BE2C (cell line): ENCODE results near the gene SLC20A1. TPM values are rescaled to one million over a fixed set of nuclear protein-coding genes. Genes with fewer than 3 reads are reported as not detected.

Source experiments
- DNase-seq: peaks from one replicate; pipeline ENCODE4 v3.0.0-alpha.2; 2020
- H3K27me3 ChIP-seq: fragments of 250-450 bp; sonication (Bioruptor Pico); 2 replicates; pipeline ENCODE4 v1.5.1; 2020; ENCODE audit warnings: mild to moderate bottlenecking
- H3K36me3 ChIP-seq: fragments of 250-450 bp; sonication (Bioruptor Pico); 2 replicates; pipeline ENCODE4 v1.5.1; 2020; ENCODE audit warnings: mild to moderate bottlenecking
- H3K4me1 ChIP-seq: fragments of 250-450 bp; sonication (Bioruptor Pico); 2 replicates; pipeline ENCODE4 v1.5.1; 2020
- H3K4me3 ChIP-seq: 2 replicates; pipeline ENCODE4 v1.5.1; 2011; ENCODE audit warnings: low read depth, low read length
- H3K9me3 ChIP-seq: fragments of 250-450 bp; sonication (Bioruptor Pico); 2 replicates; pipeline ENCODE4 v1.5.1; 2020
- polyA plus RNA-seq: library from polyadenylated mRNA; unstranded; fragments of >200 nt; gene quantifications from one replicate; pipeline ENCODE4 v1.2.1, GENCODE V29; 2012; ENCODE audit warnings: low read depth, missing spikeins; ENCODE audit not compliant: insufficient read length, insufficient read depth
- TF ChIP-seq, protein P1 (sequence below): IDR thresholded peaks from 2 replicates; pipeline ENCODE4 v1.5.1; 2012; ENCODE audit warnings: mild to moderate bottlenecking, low read depth, low read length

SLC20A1 gene
- polyA plus RNA-seq = 24.0 TPM

DNA sequence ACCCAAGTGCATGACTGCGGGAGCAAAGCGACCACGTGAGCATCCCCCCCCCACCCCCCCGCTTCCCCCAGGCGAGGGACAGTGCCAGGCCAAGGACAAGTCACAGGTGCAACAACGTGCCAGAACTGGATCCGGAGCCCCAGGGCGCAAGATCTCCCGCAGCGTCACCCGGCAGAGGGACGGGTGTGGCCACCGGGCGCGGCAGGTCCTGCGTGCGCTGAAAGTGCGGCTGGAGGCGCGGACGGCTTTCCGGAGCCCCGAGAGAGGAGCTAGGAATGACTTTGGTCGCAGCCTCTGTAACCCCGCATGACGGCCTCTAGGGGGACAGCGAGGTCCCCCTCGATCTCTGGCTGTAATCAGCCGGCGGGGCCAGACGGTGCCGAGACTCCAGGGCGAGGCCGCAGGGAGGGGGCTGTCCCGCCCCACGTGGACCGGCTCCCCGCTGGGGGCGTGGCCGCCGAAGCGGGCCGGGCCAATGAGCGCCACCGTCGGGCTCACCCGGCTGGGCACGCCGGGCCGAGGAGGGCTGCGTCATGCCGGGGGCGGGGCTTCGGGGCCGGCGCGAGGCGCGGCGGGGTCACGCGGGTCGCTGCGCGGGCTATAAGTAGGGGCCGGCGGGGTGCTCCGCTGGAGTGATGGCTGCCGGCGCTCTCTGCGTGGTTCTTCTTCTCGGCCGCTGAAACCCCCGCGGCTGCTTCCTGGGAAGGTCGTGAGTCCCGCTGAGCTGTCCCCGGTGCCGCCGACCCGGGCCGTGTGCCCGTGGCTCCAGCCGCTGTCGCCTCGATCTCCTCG lies at the start of gene SLC20A1:
Gene SLC20A1 (plus strand): TSS at position 630 of the 792 bp plus-strand sequence. CDS start 890 bp downstream, outside the sequence.
- 0 out of 2 replicates have a peak, but pooled peaks cover 4% of the 10 kb centered on the region for H3K4me1 ChIP-seq
- no peaks in the 10 kb centered on the region for H3K27me3 ChIP-seq
- peaks cover 28% of the 10 kb centered on the region for H3K36me3 ChIP-seq
- no peaks in the 10 kb centered on the region for H3K9me3 ChIP-seq
- TF ChIP-seq, protein P1, sequence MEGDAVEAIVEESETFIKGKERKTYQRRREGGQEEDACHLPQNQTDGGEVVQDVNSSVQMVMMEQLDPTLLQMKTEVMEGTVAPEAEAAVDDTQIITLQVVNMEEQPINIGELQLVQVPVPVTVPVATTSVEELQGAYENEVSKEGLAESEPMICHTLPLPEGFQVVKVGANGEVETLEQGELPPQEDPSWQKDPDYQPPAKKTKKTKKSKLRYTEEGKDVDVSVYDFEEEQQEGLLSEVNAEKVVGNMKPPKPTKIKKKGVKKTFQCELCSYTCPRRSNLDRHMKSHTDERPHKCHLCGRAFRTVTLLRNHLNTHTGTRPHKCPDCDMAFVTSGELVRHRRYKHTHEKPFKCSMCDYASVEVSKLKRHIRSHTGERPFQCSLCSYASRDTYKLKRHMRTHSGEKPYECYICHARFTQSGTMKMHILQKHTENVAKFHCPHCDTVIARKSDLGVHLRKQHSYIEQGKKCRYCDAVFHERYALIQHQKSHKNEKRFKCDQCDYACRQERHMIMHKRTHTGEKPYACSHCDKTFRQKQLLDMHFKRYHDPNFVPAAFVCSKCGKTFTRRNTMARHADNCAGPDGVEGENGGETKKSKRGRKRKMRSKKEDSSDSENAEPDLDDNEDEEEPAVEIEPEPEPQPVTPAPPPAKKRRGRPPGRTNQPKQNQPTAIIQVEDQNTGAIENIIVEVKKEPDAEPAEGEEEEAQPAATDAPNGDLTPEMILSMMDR = peak; percentile 31
- peak within 1 kb of the TSS; percentile 83 for H3K4me3 ChIP-seq
- peak; percentile 93 for DNase-seq

DNA sequence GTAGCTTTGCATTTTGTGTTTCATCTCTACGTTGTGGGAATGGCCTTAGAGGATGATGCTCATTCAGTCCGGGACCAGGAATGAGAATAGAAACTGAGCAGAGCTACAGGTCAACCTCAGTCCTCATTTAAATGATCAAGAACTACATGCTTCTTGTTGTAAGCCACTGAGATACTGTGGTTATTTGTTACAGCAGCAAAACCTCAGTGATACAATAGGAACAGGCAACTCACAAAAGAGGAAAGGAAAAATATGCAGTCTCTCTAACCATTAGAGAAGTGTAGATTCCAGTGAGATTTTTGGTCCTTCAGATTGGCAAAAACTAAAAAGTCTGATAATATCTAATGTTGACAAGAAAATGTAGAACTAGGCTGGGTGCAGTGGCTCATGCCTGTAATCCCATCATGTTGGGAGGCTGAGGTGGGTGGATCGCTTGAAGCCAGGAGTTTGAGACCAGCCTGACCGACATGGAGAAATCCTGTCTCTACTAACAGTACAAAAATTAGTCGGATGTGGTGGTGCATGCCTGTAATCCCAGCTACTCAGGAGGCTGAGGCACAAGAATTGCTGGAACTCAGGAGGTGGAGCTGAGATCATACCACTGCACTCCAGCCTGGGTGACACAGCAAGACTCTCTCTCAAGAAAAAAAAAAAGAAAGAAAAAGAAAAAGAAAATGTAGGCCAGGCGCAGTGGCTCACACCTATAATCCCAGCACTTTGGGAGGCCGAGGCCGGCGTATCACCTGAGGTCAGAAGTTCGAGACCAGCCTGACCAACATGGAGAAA lies 48.0 kb upstream of the SLC20A1 start:
- H3K9me3 ChIP-seq = no peaks in the 10 kb centered on the region
- no peaks in the 10 kb centered on the region for H3K36me3 ChIP-seq
- H3K4me1 ChIP-seq = no peaks in the 10 kb centered on the region
- H3K27me3 ChIP-seq = no peaks in the 10 kb centered on the region
- H3K4me3 ChIP-seq = no peak overlapping the region
- DNase-seq = no peak
- TF ChIP-seq, protein P1 = no peak

GRCh38 chr2:112600634-112601033 lies 45.1 kb upstream of the SLC20A1 start:
- H3K4me3 ChIP-seq = no peak overlapping the region
- no peaks in the 10 kb centered on the region for H3K4me1 ChIP-seq
- no peaks in the 10 kb centered on the region for H3K27me3 ChIP-seq
- H3K36me3 ChIP-seq = no peaks in the 10 kb centered on the region
- DNase-seq = no peak
- TF ChIP-seq, protein P1 = no peak
- H3K9me3 ChIP-seq = no peaks in the 10 kb centered on the region

DNA sequence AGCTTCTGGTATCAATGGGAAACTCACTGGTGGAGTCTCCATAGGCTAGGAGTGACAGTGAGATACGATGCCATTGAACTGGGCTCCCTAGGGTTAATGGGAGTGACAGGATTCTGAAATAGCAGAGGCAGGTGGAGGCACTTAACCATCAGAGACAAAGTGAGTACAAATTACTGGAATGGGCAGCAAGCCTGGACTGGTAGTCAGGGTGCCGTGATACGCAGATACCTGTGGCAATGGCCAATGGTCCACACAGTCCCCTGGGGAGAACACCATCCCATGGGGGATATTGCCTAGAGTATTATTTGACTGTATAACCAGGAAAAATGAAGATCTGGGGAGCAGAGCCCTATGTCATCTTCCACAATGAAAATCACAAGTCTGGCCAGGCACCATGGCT lies 44.0 kb upstream of the SLC20A1 start:
- Histone ChIP-seq H3K9me3 (no peaks in the 10 kb centered on the region), H3K4me1 (no peaks in the 10 kb centered on the region), H3K27me3 (no peaks in the 10 kb centered on the region), H3K4me3 (no peak overlapping the region), H3K36me3 (no peaks in the 10 kb centered on the region)
- TF ChIP-seq, protein P1 = no peak
- DNase-seq = no peak

DNA sequence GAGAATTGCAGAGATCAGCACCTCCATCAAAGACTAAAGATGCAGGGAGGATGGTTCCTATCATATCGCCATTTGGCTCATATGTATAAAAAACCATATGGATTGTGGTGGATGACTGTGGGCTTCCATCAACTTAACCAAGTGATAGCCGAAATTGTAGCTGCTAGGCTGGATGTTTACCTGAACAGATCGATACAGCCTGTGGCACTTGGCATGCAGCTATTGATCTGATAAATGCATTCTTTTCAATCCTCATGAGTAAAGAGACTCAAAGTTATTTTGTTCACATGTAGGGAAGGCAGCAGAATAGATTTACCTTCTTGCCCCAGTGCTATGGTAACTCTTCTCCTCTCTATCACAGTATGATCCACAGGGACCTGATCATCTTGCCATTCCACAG lies 42.8 kb upstream of the SLC20A1 start:
- H3K27me3 ChIP-seq = no peaks in the 10 kb centered on the region
- no peak overlapping the region for H3K4me3 ChIP-seq
- TF ChIP-seq, protein P1 = no peak
- H3K4me1 ChIP-seq = no peaks in the 10 kb centered on the region
- DNase-seq = no peak
- no peaks in the 10 kb centered on the region for H3K36me3 ChIP-seq
- no peaks in the 10 kb centered on the region for H3K9me3 ChIP-seq
